Inflammatory macrophage treated with lipopolysaccharide for 1 hour (primary cell): ENCODE data around the gene ZKSCAN8.
A peak's percentile ranks its signal among the peaks of the same experiment; 100 is the strongest.

Source experiments
- DNase-seq, 2 donors: peaks; one replicate each; pipeline ENCODE4 v3.0.0-alpha.2; 2020 to 2022

Gene ZKSCAN8

DNA sequence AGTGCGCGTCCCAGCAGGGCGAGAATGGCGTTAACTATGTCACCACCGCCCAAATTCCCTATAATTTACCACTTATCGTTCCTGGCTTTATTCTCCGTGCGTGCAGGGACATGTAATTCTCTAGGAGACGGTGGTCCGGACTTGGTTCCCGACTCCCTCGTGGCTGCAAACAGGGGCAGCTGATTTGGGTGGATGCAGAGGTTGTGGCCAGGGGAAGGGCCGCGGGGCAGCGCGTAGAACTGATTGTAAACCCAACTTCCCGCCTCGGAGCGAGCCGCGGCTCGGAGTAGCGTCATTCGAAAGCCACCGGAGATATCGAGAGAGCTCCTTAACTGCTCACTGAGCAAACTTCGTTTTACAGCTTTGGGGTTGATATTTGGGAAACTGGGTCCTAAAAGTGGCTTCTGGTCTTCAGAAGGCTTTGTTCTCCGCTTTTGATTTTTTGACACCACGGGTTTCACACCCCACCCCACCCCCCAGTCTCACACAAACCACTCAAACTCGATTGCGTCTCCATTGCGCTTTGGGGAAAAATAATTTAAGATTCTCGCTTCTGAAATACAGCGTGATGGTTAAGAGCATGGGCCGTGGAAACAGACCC is 65.9 kb downstream of the ZKSCAN8 start:
- peak; percentile 42 to 45 for DNase-seq

DNA sequence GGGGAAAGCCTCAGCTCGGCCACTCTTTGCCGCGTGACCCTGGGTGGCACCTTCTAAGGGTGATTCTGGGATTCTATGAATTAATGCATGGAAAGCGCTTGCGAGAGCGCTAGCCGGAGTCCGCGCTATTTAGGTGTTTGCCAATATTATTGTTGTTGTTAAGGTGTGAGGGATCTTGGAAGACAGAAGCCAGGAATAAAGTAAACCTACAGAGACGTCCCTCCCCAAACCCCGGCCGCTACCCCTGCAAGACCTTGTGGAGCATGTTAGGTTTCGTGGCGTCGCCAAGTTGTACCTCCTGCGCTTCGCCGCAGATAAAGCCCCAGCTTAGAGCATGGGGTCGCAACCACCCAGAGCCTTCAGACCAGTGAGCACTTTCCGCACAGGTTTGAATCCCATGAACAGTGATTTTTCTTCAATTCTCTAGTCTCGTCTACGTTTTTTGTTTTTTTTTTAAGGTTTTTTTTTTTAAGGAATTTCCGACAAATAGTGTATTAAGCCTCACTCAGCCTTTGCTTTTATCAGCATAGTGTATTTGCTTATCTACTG is 66.5 kb downstream of the ZKSCAN8 start:
- DNase-seq = no peak
